ENCODE data around the gene EPO. TPM values are rescaled to one million over a fixed set of nuclear protein-coding genes. Genes with fewer than 3 reads are reported as not detected.

The EPO gene
- total RNA-seq, 2 donors from 2014 or later, result 0.33 TPM; not detected in 1

DNA sequence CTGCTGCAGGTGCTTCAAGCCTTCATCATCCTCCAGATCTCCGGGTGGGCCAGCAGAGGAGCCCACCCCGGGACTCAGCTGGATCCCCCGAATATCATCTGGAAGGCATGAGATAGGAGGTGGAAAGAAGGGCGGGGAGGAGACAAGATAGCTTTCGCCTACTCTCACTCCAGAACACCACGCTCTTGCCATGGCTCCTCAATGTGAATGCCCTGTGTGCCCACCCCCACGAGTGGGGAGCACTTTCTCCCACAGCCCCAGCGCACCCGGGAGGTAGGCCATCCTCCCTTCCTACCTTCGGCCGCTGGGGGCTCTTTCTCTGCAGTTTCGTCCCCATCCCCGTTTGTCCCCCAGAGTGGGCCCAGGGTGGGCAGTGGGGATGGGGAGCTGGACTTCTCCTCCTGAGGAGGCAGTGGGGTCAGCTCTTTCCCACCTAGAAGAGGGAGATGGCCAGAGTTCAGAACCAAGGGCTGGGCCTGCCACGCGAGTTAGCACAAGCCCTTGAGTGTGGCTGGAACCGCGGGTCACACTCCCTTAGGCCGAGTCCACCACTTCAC lies 35.1 kb upstream of the EPO start:
- peaks cover 3% of the 10 kb centered on the region for H3K4me1 Mint-ChIP-seq
- H3K4me3 ChIP-seq (ENCODE audit: low read length), result no peak overlapping the region
- no peaks in the 10 kb centered on the region for H3K9me3 Mint-ChIP-seq
- H3K9me3 ChIP-seq (ENCODE audit: control insufficient read depth, low read length), result no peaks in the 10 kb centered on the region
- no peak overlapping the region for H3K9ac ChIP-seq (ENCODE audit: extremely low read depth, low read length, poor library complexity, severe bottlenecking)
- H3K27ac Mint-ChIP-seq, result no peak overlapping the region
- 89 to 94% methylated on average over 5 to 18 of the region's 18 CpGs for WGBS, 2 experiments (ENCODE audit: insufficient coverage in 1 of 2, insufficient read length in 1 of 2)
- no peaks in the 10 kb centered on the region for H3K4me1 ChIP-seq (ENCODE audit: control insufficient read depth, insufficient read depth, low read length)
- H3K27me3 ChIP-seq (ENCODE audit: control insufficient read depth, insufficient read depth, low read length, poor library complexity, severe bottlenecking), result no peaks in the 10 kb centered on the region
- peaks cover 42% of the 10 kb centered on the region for H3K36me3 Mint-ChIP-seq (ENCODE audit: low read depth)
- H3K27me3 Mint-ChIP-seq (ENCODE audit: insufficient read depth), result no peaks in the 10 kb centered on the region
- TF ChIP-seq, protein P1, sequence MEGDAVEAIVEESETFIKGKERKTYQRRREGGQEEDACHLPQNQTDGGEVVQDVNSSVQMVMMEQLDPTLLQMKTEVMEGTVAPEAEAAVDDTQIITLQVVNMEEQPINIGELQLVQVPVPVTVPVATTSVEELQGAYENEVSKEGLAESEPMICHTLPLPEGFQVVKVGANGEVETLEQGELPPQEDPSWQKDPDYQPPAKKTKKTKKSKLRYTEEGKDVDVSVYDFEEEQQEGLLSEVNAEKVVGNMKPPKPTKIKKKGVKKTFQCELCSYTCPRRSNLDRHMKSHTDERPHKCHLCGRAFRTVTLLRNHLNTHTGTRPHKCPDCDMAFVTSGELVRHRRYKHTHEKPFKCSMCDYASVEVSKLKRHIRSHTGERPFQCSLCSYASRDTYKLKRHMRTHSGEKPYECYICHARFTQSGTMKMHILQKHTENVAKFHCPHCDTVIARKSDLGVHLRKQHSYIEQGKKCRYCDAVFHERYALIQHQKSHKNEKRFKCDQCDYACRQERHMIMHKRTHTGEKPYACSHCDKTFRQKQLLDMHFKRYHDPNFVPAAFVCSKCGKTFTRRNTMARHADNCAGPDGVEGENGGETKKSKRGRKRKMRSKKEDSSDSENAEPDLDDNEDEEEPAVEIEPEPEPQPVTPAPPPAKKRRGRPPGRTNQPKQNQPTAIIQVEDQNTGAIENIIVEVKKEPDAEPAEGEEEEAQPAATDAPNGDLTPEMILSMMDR (conservative IDR thresholded peaks at IDR 0.05), result no peak
- H3K27ac ChIP-seq (ENCODE audit: low read depth, low read length), result no peak overlapping the region
- no peak for DNase-seq
- no peak overlapping the region for H3K4me3 Mint-ChIP-seq
- peaks cover 66% of the 10 kb centered on the region for H3K36me3 ChIP-seq (ENCODE audit: control insufficient read depth, insufficient read depth, low read length)

DNA sequence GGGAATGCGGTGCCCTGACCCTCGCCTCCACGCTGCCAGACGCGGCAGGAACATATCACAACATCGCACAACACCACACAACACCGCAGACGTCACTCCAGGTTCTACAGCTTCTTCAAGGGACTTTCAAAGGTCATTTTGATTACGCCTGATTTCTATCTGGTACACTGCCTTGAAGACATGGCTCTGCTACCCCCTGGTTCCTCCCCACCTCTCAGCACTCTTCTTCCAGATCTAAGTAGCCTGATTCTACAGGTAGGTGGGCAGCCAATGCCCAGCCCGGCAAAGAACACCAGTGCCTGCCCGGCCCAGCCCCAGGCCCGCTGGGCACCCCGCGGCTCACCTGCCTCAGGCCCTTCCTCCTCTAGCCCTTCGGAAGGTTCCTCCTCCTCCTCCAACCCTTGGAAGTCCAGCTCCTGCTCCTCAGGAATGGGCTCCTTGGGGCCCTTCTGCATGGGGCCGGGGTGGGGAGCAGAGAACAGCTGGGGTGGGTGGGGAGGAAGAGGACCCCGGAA lies 34.6 kb upstream of the EPO start:
- H3K27me3 Mint-ChIP-seq (ENCODE audit: insufficient read depth), result no peaks in the 10 kb centered on the region
- no peaks in the 10 kb centered on the region for H3K9me3 Mint-ChIP-seq

DNA sequence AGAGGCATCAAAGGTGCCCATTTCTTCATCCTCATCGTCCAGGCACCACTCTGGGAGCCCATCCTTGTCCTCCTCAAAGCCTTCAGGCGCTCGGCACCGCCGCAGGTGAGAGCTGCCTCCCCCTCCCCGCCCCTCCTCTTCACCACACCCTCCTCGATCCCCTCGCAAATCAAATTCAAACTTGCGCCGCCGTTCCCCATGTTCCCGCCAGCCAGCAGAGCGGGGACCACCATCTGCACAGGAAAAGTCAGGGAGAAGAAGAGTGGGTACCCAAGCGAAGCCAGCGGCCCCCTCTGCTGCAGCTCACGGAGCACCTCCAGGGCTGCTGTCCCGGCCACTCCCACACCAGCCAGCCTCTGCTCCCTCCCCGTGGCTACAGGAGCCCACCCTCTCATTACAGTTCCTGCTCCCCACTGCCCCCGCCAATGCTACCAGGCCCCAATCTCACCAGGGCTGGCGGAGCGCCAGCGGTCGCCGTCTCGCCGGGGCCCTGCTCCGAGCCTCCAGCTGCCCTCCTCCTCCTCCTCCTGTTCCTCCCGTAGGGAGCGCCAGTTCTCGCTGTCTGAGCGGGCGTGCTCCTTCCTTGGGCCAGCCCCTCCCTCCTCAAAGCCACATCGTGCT lies 34.0 kb upstream of the EPO start:
- no peak overlapping the region for H3K4me3 Mint-ChIP-seq
- peaks cover 5% of the 10 kb centered on the region for H3K4me1 ChIP-seq (ENCODE audit: control insufficient read depth, insufficient read depth, low read length)
- no peak for DNase-seq
- no peak overlapping the region for H3K9ac ChIP-seq (ENCODE audit: extremely low read depth, low read length, poor library complexity, severe bottlenecking)
- H3K27me3 Mint-ChIP-seq (ENCODE audit: insufficient read depth), result no peaks in the 10 kb centered on the region
- H3K9me3 Mint-ChIP-seq, result no peaks in the 10 kb centered on the region
- WGBS, 2 experiments (ENCODE audit: insufficient coverage in 1 of 2, insufficient read length in 1 of 2), result 95 to 96% methylated on average over 27 to 33 of the region's 33 CpGs
- H3K36me3 Mint-ChIP-seq (ENCODE audit: low read depth), result peaks cover 42% of the 10 kb centered on the region
- H3K4me1 Mint-ChIP-seq, result peaks cover 3% of the 10 kb centered on the region
- H3K27ac Mint-ChIP-seq, result no peak overlapping the region
- H3K36me3 ChIP-seq (ENCODE audit: control insufficient read depth, insufficient read depth, low read length), result peaks cover 58% of the 10 kb centered on the region
- H3K9me3 ChIP-seq (ENCODE audit: control insufficient read depth, low read length), result no peaks in the 10 kb centered on the region
- TF ChIP-seq, protein P1 (conservative IDR thresholded peaks at IDR 0.05), result no peak
- no peaks in the 10 kb centered on the region for H3K27me3 ChIP-seq (ENCODE audit: control insufficient read depth, insufficient read depth, low read length, poor library complexity, severe bottlenecking)
- H3K27ac ChIP-seq (ENCODE audit: low read depth, low read length), result no peak overlapping the region
- H3K4me3 ChIP-seq (ENCODE audit: low read length), result no peak overlapping the region

More for the DNA sequence above, 34.6 kb upstream of the EPO start:
- no peaks in the 10 kb centered on the region for H3K4me1 ChIP-seq (ENCODE audit: control insufficient read depth, insufficient read depth, low read length)
- no peak for DNase-seq
- H3K9me3 ChIP-seq (ENCODE audit: control insufficient read depth, low read length), result no peaks in the 10 kb centered on the region
- TF ChIP-seq, protein P1 (conservative IDR thresholded peaks at IDR 0.05), result no peak
- peaks cover 42% of the 10 kb centered on the region for H3K36me3 Mint-ChIP-seq (ENCODE audit: low read depth)
- H3K27ac ChIP-seq (ENCODE audit: low read depth, low read length), result no peak overlapping the region
- H3K4me3 Mint-ChIP-seq, result no peak overlapping the region
- no peaks in the 10 kb centered on the region for H3K27me3 ChIP-seq (ENCODE audit: control insufficient read depth, insufficient read depth, low read length, poor library complexity, severe bottlenecking)
- no peak overlapping the region for H3K27ac Mint-ChIP-seq
- 89 to 94% methylated on average over 9 to 17 of the region's 17 CpGs for WGBS, 2 experiments (ENCODE audit: insufficient coverage in 1 of 2, insufficient read length in 1 of 2)
- H3K4me1 Mint-ChIP-seq, result peaks cover 3% of the 10 kb centered on the region
- H3K36me3 ChIP-seq (ENCODE audit: control insufficient read depth, insufficient read depth, low read length), result peaks cover 64% of the 10 kb centered on the region
- H3K4me3 ChIP-seq (ENCODE audit: low read length), result no peak overlapping the region
- no peak overlapping the region for H3K9ac ChIP-seq (ENCODE audit: extremely low read depth, low read length, poor library complexity, severe bottlenecking)

All from endodermal cell (in vitro differentiated cells).